ENCODE data around the gene NKX2-4.
"Not testable (repeated sequence)": the region's sequence is repeated elsewhere in the genome, so short reads cannot be mapped to it uniquely, and the experiment has no call there.

The NKX2-4 gene

DNA sequence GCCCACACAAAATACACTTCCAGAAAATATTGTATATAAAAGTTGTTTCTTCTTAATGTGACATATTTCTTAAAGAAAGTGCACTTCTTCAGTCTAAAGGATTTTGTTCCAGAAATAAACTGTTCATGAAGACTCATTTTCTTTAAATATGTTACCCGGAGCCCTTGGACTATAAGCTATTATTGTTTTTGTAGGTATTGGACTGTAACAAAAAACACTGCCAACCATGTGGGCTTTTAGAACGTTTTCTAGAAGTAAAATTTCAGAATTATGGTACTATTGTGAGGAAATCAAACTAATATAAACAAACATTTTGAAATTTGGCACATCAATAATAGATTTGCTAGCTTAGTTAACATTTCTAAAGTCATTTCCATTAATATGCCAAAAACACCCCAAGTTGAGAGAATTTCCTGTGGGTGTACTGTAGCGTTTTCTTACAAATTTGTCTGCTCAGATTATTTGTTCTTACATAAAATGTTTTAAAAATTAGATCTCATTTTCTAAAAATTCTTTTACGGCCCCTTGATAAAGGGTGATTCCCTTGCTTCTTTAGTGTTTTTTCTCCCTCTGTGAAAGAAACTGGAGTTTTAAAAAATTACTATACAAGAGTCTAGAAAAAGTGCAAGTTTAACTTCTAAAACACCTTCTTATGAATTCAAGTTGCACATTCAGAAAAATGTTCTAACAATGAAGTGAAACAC is 3.4 kb downstream of the NKX2-4 start:
- no peak for DNase-seq (ENCODE audit: low read depth)

DNA sequence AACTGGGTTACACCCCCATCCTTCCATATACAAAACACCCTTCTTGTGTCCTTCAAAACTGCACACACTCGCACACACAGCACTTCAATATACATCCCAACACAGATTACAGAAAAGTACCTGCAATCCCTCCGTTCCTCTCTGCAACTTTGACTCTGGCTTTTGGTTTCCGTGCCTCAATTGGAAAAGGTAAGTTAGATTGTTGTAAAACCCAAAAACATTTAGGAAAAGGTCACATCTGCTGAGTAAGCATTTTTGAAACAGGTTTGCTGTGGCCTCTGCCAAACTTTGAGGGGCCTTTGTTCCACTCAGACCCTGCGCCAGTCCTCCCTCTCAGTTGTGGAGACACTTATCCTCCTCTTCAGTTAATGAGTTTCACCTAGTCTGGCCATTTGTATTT is 4.2 kb downstream of the NKX2-4 start:
- DNase-seq (ENCODE audit: low read depth) = no peak

DNA sequence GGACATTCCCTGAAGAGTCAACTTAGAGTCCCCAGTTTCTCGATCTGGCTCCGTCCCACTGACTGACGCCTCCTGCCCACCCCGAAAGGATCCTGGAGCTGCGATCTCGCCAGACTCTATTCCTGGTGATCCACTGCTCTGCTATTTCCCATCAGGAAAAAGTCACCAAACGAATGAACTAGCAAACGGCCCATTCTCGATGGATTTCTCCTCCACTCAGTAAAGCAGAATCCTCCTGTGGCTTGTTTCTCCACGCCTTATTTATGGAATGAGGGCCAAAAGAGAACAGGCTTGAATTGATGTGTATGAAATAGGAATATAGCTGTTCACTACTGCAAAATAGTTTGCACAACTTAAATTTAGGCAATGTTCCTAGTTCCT is 5.4 kb downstream of the NKX2-4 start:
- no peak for DNase-seq (ENCODE audit: low read depth)

DNA sequence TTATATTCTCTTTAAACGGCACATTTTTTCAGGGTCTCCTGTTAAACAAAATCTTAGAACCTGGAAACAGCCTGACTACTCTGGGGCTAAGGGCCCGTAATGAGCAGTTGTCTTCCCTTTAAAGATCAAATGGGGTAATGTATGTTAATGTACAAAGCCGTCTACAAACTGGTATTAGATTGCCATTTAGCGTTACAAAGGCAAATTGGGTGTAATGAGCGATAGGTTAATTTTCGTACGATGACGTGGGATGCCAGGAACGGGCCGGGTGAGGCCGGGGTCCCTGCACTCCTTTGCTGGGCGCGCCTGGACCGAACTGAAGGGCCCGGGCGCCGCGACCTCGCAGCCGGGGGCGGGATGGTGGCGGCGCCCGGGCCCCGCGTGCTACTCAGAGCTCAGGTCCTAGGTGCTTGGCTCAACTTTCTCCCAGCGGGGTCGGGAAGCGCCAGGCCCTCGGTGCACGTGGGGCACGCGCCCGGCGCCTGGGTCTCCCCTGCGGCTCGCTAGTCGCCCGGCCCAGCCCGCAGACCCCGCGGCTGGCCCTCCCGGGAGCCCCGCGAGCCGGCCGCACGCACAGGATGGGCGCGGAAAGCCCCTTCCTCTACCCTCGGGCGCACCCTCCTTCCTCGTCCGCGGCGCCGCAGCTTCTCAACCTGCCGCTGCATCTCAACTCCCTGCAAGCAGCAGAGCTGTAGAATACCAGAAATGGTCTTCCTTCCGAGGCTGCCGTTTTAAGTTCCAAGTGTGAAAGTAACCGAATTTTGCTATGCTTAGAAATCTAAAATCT is 5.9 kb downstream of the NKX2-4 start:
- no peak for DNase-seq (ENCODE audit: low read depth)

DNA sequence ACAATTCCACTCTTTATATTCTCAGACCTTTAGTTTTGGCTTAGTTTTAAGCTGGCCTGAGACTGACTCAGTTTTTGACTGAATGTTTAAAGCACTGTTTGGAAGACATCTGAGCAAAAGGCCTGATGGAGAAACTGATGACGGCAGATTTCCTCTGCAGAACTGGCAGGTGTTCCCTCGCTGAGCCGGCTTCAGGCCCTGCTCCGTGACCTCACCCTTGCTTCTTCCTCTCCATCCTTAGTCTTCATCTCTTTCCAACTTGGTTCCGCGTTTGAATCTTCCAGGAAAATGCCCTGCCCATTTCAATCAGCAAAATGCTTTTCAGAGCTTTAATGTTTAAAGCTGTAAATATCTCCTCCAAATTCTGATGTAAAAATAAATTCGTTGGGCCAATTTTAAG is 6.6 kb downstream of the NKX2-4 start:
- DNase-seq (ENCODE audit: low read depth) = no peak

DNA sequence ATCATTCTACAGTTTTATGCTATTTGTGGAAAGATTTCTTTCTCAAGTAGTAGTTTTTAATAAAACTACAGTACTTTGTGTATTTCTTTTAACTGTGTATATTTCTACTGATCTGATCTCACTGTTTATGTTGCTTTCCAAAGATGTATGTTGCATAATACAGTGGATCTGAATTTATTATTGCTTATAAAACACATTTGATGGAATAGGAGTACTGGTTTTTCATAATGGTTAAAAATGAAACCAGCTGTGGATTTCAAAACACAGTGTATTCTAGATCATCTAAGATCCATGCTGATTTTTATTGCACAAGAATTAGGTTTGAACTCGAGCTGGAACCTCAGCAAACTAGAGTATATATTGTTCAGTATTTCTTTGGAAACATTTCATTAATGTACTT is 8.0 kb downstream of the NKX2-4 start:
- no peak for DNase-seq (ENCODE audit: low read depth)

DNA sequence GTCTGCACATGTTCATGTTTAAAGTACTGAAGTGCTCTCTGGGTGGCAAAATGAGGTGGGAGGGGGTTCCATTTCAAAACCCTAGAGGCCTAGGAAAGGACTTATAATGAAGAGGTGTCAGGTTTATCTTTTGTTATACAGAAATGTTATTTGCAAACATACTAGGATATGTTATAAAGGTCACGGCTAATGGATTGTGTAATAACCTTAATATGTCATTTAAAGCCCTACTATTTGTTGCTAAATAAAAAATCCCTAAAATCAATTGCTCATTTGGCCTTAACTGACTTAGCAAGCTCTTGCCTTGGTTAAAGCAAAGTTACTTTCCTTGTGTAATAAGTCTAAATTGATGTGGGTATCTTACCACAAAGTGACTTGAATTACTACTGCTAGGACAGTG is 8.8 kb downstream of the NKX2-4 start:
- DNase-seq (ENCODE audit: low read depth) = no peak

DNA sequence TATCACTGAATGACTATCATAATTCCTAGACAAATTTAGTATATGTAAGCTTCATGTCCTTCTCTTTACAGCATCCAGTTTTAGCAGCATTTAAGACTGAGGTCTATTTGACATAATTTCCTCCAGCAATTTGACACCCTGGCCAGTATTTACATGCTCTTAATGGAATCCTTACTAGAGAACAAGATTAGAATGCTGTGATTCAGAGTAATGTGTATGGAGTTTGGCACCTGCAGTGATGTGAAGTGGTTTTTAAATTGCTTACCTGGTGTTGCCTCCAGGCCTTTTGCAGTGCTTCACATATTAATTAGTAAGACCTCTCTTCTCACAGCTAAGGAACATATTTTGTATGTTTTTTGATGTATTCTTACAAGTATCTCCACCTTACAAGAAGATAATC is 9.8 kb downstream of the NKX2-4 start:
- no peak for DNase-seq (ENCODE audit: low read depth)

DNA sequence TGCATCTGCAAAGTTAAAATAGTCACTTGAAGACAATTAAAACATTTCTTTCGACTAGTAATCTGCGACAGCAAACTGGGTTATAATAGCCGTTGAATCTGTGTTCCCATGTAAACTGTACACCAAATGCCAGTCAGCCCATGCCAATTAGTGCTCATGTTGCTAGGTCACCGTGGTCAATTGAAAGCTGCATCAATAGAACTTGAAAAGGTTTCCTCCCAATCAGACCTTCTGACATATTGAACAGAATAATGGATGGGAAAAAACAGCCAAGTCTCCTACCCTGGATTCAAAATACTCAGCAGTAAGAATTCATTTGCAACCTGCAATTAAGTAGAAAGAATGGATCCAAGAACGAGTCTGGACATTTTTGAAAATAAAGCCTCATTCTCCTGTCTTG is 11.2 kb downstream of the NKX2-4 start:
- DNase-seq (ENCODE audit: low read depth) = no peak

DNA sequence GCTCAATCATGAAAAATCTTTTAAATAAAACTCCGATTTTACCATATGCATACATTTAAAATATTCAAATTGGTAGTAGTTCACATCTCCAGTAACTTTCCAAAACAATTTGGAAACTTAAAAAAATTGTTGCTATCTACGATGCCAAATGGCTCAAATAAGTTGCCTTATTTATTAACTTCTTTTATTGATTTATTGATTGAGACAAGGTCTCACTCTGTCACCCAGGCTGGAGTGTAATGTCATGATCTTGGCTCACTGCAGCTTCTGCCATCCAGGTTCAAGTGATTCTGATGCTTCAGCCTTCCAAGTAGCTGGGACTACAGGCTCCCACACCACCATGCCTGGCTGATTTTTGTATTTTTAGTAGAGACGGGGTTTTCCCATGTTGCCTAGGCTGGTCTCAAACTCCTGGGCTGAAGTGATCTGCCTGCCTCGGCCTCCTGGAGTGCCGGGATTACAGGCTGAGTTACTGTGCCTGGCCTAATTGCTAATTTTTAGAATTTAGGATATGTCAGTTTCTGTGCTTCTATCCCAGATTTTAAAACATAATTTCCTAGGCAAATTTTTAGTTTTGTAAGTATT is 12.9 kb downstream of the NKX2-4 start:
- no peak for DNase-seq (ENCODE audit: low read depth)

DNA sequence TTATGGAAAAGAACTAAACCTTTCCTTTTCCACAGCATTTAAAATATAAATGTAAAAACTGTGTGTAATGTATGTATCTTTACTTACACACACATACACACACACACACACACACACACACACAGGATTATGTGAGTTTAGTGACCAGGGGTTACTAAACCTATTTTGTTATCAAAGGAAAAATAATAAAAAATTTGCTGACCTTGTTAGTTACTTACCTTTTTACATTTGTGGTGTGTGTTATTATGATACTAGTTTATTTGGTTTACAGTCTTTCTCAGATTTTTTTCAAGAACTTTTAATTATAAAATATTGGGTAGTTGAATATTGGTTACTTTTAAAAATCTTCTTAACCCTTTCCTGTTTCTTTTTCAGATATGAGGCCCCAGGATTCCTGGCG is 15.7 kb downstream of the NKX2-4 start:
- DNase-seq (ENCODE audit: low read depth) = no peak

DNA sequence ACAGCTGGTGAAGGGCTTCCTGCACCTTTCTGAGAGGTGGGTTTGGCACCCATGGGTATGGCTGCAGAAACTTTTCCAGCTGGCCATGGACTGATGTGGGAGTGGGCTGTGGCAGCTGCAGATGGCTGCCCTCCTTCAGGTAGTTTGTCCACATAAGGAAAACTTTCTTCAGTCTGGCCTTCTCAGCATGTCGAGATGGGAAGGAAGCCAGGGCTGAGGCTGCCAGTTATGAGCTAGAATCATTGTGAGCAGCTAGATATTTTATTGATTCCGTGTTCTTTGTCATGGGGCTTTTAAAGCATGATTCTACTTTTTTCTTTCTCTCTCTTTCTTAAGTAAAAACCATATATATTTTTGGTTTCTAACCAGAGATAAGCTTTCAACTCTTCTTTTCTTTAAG is 16.6 kb downstream of the NKX2-4 start:
- no peak for DNase-seq (ENCODE audit: low read depth)

DNA sequence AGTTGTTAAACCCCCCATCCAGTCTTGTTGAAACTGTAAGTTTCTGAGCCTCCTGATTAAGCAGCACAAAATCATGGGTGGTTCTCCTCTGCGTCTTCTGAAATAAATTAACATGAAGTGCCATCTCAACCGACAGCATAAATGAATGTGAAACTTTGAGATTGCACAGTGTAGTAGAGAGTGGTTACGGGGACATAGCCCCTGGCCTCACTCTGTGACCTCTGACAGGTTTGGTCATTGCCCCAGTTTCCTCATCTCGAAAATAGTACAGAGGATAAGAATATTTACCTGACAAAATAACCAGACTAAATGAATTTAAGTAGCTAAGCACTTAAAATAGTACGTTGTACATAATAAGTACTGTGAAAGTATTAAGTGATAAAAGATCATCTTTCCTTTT is 19.1 kb downstream of the NKX2-4 start:
- no peak for DNase-seq (ENCODE audit: low read depth)

DNA sequence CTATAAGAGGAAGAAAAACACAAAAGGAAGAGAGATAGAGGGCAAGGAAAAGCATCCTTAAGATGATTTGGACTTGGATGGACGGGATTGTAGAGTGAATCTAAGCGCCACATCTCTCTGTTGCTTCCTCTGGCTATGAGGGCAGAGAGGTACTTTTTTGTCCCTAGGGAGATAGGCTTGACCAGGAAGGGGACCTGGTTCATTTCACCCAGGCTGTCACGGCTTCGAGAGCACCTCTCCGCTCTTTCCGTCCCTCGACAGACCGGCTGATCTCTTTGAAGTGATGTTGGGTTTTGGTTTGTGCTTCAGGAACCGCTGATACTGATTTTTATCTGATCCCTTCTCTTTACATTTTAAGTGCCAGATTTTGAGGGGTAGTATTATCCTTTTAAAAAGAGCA is 19.6 kb downstream of the NKX2-4 start:
- no peak for DNase-seq (ENCODE audit: low read depth)

DNA sequence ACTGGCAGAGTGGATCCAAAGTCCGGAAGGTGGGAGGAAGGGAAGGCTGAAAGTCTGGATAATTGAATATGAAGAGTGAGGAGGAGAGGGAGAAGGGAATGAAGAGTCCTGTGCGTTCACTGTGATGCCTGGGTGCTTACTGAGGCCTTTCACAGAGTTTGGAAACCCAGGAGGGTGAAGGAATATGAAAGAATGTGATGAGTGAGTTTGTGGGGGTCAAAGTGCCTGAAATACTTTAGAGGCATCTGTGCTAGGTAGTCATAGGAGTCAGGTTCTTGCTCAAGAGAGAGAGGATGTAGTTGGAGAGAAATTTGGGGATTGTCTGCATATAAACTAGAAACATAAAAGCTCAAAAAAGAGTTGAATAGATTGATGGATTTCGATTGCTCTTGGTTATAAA is 20.7 kb downstream of the NKX2-4 start:
- no peak for DNase-seq (ENCODE audit: low read depth)

DNA sequence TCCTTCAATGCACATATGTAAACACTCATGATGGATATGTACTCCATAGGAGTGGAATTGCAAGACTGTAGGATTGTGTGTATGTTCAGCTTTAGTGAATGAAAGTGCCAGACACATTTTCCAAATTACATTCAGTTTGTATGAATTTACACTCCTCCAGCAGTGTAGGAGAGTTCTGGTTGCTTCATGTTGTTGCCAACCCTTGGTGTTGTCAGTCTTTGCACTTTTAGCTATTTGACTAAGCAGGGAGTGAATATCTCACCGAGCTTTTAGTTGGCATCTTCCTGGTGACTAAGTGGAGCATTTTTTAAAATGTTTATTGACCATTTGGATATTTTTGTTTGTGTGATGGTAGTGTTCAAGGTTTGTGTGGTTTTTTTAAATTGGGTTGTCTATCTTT is 23.9 kb downstream of the NKX2-4 start:
- DNase-seq (ENCODE audit: low read depth) = no peak

DNA sequence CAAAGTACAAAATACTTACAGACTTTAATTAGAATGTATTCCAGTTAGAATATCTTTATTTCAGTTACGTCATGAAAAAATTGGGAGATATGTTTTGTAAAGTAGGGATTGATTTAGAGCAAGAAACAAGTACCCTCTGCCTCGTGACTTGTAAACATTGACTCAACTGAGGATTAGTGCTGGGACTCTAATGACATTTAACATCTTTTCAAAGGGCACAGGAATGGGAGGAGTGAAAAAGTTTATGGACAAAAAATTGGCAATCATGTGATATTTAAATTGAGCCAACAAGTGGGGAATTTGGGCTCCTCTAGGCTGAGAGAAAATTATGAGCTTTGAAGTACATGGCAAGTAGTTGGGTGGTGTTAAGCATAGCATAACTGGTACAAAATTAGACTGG is 25.3 kb downstream of the NKX2-4 start:
- no peak for DNase-seq (ENCODE audit: low read depth)

DNA sequence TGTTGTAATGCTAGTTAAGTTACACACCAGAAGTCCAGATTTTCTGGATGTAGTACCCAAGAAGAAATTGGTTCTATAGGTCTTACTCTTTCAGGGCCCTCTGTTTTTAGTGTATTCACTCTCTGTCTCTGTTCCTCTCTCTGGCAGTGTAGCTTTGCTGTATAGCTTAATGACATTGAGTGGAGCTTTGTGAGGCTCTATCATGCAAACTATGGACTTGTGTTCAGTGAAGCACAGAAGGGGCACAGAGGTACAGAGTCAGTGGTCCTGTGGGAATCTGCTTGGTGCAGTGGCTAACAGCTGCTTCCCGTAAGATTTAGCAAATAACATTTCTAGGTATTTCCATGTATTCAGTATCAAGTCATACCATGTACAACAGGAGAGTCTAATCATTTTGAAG is 26.1 kb downstream of the NKX2-4 start:
- no peak for DNase-seq (ENCODE audit: low read depth)

DNA sequence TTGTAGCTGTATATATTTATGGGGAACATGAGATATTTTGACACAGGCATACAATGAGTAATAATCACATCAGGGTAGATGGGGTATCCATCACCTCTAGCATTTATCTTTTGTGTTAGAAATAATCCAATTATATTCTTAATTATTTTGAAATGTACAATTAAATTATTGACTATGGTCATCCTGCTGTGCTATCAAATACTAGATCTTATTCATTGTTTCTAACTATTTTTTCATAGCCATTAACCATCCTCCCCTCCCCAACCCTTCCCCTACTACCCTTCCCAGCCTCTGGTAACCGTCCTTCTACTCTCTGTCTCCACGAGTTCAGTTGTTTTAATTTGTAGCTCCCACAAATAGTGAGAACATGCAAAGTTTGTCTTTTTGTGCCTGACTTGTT is 28.5 kb downstream of the NKX2-4 start:
- DNase-seq (ENCODE audit: low read depth) = no peak

DNA sequence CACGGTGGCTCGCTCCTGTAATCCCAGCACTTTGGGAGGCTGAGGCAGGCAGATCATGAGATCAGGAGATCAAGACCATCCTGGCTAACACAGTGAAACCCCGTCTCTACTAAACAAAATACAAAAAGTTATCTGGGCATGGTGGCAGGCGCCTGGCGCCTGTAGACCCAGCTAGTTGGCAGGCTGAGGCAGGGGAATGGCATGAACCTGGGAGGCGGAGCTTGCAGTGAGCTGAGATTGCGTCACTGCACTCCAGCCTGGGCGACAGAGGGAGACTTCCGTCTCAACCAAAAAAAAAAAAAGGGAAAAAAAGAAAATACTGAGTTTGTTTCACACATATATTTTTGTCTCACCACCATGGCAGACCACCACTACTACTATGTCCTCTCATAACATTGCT is 31.1 kb downstream of the NKX2-4 start:
- not testable (repeated sequence) for DNase-seq (ENCODE audit: low read depth)

DNA sequence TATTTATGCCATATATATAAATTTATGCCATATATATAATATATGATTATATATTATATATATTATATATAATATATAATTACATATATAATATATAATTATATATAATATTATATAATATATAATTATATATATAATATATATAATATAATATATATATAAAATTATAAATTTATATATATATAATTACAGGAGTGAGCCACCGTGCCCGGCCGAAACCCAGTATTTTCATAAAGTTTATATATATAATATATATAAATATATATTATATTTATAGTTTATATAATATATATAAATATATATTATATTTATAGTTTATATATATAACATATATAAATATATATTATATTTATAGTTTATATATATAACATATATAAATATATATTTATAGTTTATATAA is 31.6 kb downstream of the NKX2-4 start:
- no peak for DNase-seq (ENCODE audit: low read depth)

DNA sequence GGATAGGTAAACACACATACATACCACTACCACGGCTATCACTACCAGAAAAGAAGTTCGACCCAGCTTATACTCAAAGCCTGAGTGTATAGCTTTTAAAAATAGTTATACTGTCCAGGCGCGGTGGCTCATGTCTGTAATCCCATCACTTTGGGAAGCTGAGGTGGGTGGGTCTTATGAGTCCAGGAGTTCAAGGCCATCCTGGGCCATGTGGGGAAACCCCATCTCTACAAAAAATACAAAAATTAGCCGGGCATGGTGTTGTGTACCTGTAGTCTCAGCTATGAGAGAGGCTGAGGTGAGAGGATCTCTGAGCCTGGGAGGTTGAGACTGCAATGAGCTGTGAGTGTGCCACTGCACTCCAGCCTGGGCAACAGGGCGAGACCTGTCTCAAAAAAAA is 32.9 kb downstream of the NKX2-4 start:
- DNase-seq (ENCODE audit: low read depth) = no peak

DNA sequence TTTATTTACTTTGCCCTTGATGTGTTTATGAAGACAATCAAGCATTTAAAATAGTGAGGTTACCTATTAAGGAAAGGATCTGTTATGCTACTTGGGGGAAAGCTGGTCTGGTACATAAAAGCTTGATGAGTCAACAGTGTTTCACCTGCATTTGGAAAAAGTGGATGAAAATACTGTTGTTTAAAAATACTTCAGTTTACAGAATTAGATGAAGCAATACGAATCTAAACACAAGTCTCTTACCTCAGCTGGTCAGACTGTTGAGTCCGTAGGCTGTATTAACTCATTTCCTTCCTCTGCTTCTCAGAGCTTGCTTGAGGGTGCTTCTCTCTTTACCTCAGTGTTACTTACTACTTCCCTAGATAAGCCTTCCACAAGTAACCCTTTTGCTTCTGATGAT is 36.1 kb downstream of the NKX2-4 start:
- DNase-seq (ENCODE audit: low read depth) = no peak

DNA sequence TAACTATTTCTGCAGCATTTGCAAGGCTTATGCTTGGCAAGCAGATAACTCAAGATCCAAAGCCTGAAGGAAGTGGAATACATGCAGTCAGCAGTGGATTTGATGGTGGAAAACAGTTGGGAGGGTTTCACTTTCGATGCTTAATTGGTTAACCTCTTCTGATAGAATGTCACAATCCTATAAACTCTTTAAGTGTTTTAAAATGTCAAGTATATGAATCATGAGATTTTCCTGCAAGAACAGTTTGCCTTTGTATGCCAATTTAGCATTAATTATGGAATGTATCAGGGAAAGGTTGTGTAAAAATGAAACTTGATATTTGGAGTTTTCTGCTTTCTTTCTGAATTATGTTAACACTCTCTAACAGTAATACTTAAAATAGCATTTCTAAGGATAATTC is 36.6 kb downstream of the NKX2-4 start:
- DNase-seq (ENCODE audit: low read depth) = no peak

All from HS-5 (cell line).